ENCODE data around the gene HOXB13. TPM values are rescaled to one million over a fixed set of nuclear protein-coding genes. Genes with fewer than 3 reads are reported as not detected.
A peak's percentile ranks its signal among the peaks of the same experiment; 100 is the strongest.

HOXB13 gene
- total RNA-seq, 1 donor from 2014 or later, result 5.4 TPM

DNA sequence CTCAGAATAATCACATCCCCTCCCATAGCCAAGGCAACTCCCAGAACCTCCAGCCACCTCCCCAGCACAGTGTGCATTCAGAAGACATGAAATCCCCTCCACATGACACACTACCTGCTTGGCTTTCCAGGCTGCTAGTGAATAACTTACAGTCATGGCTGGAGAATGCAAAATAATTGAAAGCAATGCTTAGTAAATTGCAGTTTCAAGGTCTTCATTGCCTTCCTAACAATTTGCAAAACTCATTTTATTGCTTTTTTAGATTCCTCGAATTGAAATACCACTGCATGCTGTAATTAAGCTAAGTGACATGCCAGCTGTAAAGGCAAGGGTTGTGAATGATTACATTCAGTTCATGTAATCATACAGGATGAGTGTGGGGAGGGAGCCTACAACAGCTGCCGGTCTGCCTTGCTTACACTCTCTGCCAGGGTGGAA, 29.0 kb upstream of the HOXB13 start:
- Histone ChIP-seq H3K4me3 (no peak overlapping the region), H3K27ac (no peak overlapping the region), H3K36me3 (no peaks in the 10 kb centered on the region), H3K4me1 (peaks cover 25% of the 10 kb centered on the region), H3K27me3 (peaks cover 4% of the 10 kb centered on the region), H3K9me3 (no peaks in the 10 kb centered on the region)
- DNase-seq (ENCODE audit: extremely low spot score in 2 of 2), result no peak
- intact Hi-C loops (cut with DNase I), result no loop called here
- no peak for TF ChIP-seq POLR2A (IDR thresholded peaks at IDR 0.05)
- no peak for TF ChIP-seq CTCF (IDR thresholded peaks at IDR 0.05)
- no peak for TF ChIP-seq POLR2AphosphoS5 (IDR thresholded peaks at IDR 0.05; ENCODE audit: insufficient read depth in 1 of 2, low read depth in 1 of 2)

- Histone ChIP-seq H3K36me3 (no peaks in the 10 kb centered on the region), H3K27me3 (peaks cover 4% of the 10 kb centered on the region), H3K4me1 (peaks cover 25% of the 10 kb centered on the region), H3K27ac (no peak overlapping the region), H3K9me3 (no peaks in the 10 kb centered on the region), H3K4me3 (no peak overlapping the region)
- DNase-seq (ENCODE audit: extremely low spot score in 2 of 2), result no peak
- intact Hi-C loops (cut with DNase I), result no loop called here
- TF ChIP-seq POLR2AphosphoS5 (IDR thresholded peaks at IDR 0.05; ENCODE audit: insufficient read depth in 1 of 2, low read depth in 1 of 2) (no peak), CTCF (IDR thresholded peaks at IDR 0.05) (no peak), POLR2A (IDR thresholded peaks at IDR 0.05) (no peak)
Measured at GRCh38 chr17:48756830-48757251, 28.3 kb upstream of the HOXB13 start.

GRCh38 chr17:48755356-48755755, 26.8 kb upstream of the HOXB13 start:
- peak overlapping the region in 1 of 2 donors; percentile 10 for H3K4me3 ChIP-seq
- peaks cover 37% of the 10 kb centered on the region for H3K4me1 ChIP-seq
- intact Hi-C loops (cut with DNase I), result no loop called here
- H3K9me3 ChIP-seq, result no peaks in the 10 kb centered on the region
- no peak overlapping the region for H3K27ac ChIP-seq
- TF ChIP-seq POLR2A (IDR thresholded peaks at IDR 0.05) (no peak), CTCF (IDR thresholded peaks at IDR 0.05) (no peak), POLR2AphosphoS5 (IDR thresholded peaks at IDR 0.05; ENCODE audit: insufficient read depth in 1 of 2, low read depth in 1 of 2) (no peak)
- DNase-seq (ENCODE audit: extremely low spot score in 2 of 2), result no peak
- peaks cover 4% of the 10 kb centered on the region for H3K27me3 ChIP-seq
- no peaks in the 10 kb centered on the region for H3K36me3 ChIP-seq

DNA sequence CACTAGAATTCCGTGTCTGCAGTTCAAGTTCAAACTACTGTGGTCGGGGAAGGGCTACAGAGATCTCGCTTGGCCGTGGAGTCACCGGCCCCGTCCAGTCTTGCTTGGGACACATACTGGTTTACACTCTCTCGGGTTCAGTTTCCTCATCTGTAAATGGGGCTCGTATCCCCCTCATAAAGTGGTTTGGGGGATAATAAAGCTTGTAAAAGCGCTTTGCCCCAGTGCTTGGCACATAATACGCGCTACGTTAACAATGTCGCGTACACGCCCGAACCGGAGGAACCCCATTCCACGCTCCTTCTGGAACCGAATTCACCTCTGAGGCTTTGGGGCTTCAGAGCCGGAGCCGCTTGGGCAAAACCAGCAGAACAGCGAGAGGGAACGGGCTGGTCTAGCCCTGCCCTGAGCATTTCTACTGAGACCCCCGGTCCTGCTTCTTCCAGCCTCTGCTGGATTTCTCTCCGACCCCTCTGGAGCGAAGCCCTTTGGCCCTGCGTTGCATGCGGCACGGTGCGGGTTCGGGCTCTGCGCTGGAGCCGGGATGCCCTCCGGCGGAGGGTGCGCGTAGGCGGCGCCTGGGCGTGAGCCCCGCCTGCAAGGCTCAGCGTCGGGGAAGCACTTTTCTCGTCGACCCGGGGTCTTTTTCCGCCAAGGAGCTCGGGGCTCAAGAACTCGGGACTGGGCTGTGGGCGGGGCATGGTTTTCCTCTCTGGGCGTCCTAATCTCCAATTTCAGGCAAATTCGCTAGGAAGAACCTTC, 26.1 kb upstream of the HOXB13 start:
- no peak overlapping the region for H3K27ac ChIP-seq
- H3K9me3 ChIP-seq, result no peaks in the 10 kb centered on the region
- peaks cover 37% of the 10 kb centered on the region for H3K4me1 ChIP-seq
- DNase-seq (ENCODE audit: extremely low spot score in 2 of 2), result no peak
- TF ChIP-seq CTCF (IDR thresholded peaks at IDR 0.05), result no peak
- TF ChIP-seq POLR2AphosphoS5 (IDR thresholded peaks at IDR 0.05; ENCODE audit: insufficient read depth in 1 of 2, low read depth in 1 of 2), result peak in 1 of 2 donors; percentile 11
- H3K4me3 ChIP-seq, result peak overlapping the region in 1 of 2 donors; percentile 10
- peaks cover 4% of the 10 kb centered on the region for H3K27me3 ChIP-seq
- no peaks in the 10 kb centered on the region for H3K36me3 ChIP-seq
- intact Hi-C loops (cut with DNase I), result no loop called here

DNA sequence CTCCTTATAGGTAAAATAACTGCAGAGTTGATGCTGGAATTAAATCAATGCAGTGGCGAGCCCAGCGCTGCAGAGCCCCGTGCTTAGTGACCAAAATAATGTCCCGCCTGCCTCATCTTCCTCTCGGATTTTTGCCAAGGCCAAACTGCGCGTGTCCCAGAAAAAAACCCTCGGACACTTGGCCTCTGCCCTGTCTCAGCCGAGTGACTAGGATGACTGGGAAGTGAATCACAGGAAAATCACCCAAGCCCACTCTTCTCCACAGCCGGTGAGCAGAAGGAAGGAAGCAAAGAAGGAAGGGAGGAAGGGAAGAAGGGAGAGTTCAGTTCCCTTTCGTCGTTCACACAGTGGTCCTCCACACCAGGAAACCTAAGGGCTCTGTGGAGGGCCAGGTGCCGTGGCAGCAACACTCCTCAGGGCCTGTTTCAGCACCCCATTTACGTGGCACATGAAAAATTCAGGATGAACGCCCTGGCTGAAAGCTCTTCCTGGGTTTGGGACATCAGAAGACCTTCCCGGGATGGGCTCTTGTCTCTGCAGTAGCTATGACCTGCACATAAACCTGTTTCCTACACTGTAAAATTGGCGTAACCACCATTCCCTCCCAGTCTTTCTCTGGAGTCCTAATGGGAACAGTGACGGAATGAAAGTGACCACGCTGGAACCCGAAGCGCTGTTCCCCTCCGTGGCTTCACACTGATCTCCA, 25.4 kb upstream of the HOXB13 start:
- Histone ChIP-seq H3K27me3 (peaks cover 7% of the 10 kb centered on the region), H3K27ac (peak overlapping the region; percentile 31), H3K9me3 (no peaks in the 10 kb centered on the region), H3K4me1 (peaks cover 37% of the 10 kb centered on the region), H3K36me3 (no peaks in the 10 kb centered on the region), H3K4me3 (no peak overlapping the region)
- intact Hi-C loops (cut with DNase I), result no loop called here
- DNase-seq (ENCODE audit: extremely low spot score in 2 of 2), result no peak
- TF ChIP-seq CTCF (IDR thresholded peaks at IDR 0.05), result no peak
- no peak for TF ChIP-seq POLR2AphosphoS5 (IDR thresholded peaks at IDR 0.05; ENCODE audit: insufficient read depth in 1 of 2, low read depth in 1 of 2)
- no peak for TF ChIP-seq POLR2A (IDR thresholded peaks at IDR 0.05)
